Left lobe of liver (tissue), 2 donors: ENCODE results near the gene NAA25. TPM values are rescaled to one million over a fixed set of nuclear protein-coding genes. Genes with fewer than 3 reads are reported as not detected.
"Not testable (repeated sequence)": the region's sequence is repeated elsewhere in the genome, so short reads cannot be mapped to it uniquely, and the experiment has no call there.

ENCODE experiments used
- ATAC-seq: fragments of 200-7000 bp; cut with Tn5 transposase; one replicate; pipeline ENCODE4 v1.9.1; 2020; ENCODE audit warnings: mild to moderate bottlenecking, moderate library complexity
- DNase-seq: peaks from one replicate; pipeline ENCODE4 v3.0.0-alpha.2; 2020; ENCODE audit warnings: low spot score
- total RNA-seq: library from RNA; stranded (reverse); gene quantifications from one replicate; pipeline ENCODE4 v1.2.1, GENCODE V29; 2021
- donor health status: DM: no; HTN: no; CAD: no; lungs with moderate emphysema.
- donor health status: DM: no; HTN: yes; CAD: no.

NAA25 gene
- total RNA-seq, 1 donor from 2014 or later = 7.6 TPM

DNA sequence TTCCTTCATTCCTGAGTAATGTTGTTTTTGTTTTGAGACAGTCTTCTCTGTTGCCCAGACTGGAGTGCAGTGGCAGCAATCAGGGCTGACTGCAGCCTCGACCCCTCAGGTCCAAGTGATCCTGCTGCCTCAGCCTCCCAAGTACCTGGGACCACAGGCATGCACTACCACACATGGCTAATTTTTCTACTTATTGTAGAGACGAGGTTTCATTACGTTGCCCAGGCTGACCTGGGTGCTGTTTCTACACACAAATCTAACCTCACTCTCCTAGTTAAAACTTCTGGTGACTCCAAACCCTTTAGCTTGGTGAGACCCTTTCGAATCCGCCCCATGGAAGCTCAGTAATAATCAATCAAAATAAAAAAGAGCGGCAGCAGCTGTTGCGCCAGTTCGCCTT is 96.9 kb downstream of the NAA25 start:
- no peak for DNase-seq
- ATAC-seq = no peak

DNA sequence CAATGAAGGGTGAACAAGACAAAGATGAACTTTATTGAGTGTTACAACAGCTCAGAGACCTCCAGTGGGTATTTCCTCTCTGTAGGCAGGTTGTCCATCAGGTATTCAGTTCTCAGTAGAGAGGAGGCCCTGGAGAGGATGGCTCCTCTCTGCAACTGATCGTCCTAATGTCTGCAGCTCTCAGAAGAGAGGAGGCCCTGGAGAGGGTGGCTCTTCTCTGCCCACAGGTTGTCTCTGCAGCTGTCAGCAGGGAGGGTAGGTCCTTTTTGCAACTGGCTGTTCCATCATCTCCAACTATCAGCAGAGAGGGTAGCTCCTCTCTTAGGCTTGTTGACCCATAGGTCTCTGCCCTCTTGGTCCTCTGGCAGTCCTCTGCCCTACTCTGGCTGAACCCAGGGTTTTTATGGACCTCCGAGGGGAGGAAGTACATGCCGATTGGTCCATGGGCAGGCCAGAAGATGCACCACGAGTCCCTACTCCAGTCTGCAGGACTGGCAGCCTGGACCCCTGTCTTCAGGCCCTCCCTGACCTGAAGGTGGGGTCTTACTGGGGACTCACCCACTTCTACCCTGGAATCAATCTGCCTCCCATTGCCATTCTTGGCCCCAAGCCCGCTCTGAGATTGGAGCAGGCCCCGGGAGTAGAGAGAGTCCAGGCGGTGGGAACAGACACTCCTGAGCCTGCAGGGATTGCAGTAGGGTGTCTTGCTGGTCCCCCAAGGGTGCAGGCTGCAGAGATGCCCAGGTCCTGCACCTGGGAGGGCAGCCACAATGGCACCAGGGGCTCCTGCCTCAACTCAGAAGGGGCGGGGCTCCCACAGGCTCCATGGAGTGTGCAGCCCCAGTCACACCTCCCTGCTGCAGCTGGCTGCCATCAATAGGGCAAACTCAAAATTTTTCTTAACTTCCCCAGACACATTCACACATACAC is 97.9 kb downstream of the NAA25 start:
- ATAC-seq (no peak), DNase-seq (no peak)

DNA sequence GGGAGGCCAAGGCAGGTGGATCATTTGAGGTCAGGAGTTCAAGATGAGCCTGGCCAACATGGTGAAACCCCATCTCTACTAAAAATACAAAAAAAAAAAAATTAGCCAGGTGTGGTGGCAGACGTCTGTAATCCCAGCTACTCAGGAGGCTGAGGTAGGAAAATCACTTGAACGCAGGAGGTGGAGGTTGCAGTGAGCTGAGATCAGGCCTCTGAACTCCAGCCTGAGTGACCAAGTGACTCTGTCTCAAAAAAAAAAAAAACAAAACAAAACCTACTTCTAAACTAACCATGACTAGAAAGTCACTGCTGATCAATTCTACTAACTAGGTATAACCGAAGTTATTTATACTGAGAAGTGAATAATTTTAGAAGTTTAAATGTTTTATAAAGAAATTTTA is 99.0 kb downstream of the NAA25 start:
- DNase-seq, ATAC-seq: not testable (repeated sequence)

DNA sequence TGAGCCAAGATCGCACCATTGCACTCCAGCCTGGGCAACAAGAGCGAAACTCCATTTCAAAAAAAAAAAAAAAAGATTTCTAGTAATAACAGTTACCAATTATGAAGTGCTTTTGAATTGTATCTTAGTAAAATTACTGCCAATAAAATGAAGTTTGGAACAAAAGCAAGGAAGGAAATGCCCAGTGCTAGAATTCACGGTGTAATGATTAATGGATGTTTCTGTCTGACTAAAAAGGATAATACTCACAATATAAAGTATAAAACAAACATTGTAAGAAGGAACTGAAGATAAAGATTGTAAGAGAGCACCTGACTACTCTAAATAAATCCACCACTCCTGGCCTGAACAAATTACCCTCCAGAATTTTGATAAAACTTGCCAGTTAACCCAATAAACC is 99.7 kb downstream of the NAA25 start:
- ATAC-seq (no peak), DNase-seq (no peak)

DNA sequence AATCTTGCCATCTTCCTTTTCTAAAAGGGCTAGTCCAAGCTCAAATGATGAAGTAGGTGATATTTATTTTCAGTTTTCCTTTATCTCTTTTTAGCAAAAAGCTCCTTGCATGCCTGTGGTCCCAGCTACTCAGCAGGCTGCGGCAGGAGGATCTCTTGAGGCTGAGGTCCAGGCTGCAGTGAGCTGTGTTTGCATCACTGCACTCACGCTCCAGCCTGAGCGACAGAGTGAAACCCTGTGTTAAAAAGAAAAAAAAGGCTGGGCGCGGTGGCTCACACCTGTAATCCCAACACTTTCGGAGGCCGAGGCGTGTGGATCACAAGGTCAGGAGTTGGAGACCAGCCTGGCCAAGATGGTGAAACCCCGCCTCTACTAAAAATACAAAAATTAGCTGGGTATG is 100.6 kb downstream of the NAA25 start:
- ATAC-seq (no peak), DNase-seq (no peak)

DNA sequence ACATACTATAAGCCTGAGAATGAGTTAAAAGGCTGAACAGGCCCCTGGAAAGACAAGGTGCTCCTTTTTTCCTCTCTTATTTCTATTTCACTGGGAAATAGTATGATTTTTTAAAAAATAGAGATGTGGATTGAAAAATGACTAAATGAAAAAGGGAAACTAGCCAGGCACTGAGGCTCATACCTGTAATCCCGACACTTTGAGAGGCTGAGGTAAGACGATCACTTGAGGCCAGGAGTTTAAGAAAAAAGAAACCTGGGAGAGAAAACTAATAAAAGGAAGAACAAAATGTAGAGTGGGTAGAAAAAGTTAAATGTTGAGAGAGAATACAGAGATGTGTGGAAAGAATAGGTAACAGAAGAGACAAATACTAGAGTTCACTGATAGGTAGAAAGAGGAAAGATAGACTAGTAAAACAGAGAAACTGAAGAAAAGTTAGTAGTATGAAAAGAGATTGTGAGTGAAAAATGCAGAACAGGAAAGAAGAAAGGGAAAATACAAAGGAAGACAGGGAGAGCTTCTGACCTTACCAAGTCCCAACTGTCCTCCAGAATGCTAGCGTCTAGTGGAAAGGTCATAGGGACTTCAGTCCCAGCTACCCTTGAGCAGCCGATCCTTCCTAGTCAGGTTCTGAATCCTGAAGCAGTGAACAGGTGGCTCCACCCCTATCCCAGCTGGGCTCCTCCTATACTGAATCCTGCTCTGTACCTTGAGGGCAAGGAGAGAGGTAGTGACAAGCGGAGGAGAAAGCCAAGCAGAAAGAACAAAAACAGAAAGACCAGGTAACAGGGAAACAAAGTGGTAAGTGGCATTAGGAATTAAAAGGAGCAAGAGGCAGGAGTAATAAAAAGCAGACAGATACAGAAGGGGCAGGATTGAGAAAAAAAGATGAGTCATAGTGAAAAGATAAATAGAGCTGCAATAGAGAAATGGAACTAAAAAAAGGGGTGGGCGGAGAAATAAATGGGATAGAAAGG is 102.9 kb downstream of the NAA25 start:
- peak; percentile 82 for ATAC-seq
- no peak for DNase-seq

DNA sequence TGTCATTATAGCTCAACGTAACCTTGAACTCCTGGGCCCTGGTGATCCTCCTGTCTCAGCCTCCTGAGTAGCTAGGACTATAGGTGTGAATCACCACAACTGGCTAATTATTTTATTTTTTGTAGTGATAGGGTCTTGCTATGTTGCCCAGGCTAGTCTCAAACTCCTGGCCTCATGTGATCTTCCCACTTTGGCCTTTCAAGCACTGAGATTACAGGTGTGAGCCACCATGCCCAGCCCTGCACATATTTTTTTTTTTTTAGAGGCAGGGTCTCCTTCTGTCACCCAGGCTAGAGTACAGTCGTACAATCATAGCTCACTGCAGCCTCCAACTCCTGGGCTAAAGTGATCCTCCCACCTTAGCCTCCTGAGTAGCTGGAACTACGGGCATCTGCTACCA is 104.5 kb downstream of the NAA25 start:
- DNase-seq (no peak), ATAC-seq (no peak)

DNA sequence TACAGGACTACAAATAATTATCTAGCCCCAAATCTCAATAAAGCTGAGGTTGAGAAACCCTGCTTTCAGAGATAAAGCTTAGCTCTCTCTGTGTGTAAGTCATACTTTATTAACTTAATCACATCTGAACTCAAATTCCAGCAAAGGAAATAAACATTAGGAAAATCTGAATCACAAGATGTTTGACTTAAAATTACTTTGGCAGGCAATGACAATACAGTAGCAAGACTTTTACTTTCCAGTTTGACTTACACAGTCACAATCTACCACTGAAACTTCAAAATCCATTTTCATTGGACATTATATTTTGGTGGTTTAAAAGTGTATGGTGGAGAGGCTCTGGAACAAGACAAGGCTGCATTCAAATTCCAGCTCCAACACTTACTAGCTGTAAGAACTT is 107.0 kb downstream of the NAA25 start:
- DNase-seq (no peak), ATAC-seq (no peak)

DNA sequence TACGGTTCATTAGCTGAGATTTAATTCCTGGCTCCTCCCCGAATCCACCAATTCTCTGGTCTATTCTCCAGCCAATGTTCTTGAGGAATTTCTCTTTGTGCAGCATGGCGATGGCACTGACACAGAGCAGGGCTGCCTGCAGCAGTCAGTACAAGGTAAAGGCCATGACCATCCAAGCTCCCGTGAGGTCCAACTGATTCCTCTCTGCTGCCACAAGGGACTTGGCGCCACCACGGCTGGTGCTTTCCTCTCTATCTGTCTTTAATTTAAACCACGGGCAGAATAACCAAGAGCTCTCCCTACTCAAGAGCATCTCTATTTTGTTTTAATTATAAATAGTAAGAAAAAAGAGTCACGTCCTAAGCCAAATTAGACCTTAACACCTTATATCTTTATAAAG is 107.8 kb downstream of the NAA25 start:
- DNase-seq = no peak
- ATAC-seq = no peak

DNA sequence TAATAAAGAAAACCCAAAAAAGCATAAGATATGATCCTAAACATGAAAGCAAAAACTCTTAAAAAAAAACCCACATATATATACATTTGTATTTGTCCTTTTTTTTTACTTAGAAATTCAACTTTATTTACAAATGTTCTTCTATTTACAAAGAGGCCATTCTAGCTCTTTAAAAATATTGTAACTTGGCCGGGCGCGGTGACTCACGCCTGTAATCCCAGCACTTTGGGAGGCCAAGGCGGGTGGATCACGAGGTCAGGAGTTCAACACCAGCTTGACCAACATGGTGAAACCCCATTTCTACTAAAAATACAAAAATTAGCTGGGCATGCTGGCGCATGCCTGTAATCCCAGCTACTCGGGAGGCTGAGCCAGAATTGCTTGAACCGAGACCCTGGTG is 109.5 kb downstream of the NAA25 start:
- not testable (repeated sequence) for DNase-seq, ATAC-seq

DNA sequence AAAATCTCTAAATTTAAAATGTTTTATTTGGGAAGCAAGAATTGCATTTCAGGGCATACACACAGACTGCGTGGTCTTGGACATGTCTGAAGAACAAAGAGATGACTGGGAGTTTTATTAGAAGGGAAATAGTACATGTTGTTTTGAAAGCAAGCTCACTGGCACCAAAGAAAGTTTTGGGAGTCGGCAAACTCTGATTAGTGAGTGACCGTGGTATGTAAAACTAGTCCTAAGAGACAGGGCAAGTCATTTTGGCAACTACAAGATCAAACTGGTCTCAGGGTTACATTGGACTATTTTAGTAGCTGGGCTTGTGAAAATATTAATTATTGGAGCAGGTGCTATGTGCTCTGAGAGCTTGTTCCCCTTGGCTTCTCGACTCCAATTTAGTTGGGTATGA is 110.6 kb downstream of the NAA25 start:
- no peak for ATAC-seq

DNA sequence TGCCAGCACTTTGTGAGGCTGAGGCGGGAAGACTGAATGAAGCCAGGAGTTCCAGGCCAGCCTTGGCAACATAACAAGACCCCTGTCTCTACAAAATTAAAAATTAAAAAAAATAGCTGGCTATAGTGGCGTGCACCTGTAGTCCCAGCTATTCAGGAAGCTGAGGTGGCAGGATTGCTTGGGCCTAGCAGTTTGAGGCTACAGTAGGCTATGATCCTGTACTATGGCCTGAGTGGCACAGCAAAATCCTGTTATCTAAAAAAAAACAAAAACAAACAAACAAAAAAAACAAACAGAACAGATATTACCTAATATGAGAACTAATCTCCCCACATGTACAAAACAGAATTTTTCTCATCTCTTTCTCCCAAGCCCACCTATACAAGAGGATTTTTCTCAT is 111.3 kb downstream of the NAA25 start:
- DNase-seq (no peak), ATAC-seq (peak; percentile 57)

More for the DNA sequence above, 110.6 kb downstream of the NAA25 start:
- DNase-seq = no peak

DNA sequence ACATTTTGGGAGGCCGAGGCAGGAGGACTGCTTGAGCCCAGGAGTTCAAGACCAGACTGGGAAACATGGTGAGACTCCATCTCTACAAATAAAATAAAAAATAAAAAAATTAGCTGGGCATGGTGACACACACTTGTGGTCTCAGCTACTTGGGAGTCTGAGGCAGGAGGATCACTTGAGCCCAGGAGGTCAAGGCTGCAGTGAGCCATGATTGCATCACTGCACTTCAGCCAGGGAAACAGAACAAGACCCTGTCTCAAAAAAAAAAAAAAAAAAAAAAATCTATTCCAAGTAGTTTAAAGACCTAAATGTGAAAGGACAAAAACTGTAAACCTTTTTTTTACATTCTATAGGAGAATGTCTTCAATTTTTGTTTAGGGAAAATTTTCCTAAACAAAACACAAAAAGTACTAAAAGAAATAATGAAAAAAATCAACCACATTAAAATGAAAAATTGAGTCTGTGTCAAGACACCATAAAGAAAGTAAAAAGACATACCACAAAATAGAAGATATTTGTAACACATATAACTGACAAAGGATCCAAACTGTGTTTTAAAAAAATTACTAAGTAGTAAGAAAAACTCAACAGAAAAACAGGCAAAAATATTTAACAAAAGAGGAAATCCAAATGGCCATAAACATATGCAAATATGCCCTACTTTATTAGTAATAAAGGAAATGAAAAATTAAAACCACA is 112.7 kb downstream of the NAA25 start:
- ATAC-seq (no peak), DNase-seq (no peak)

DNA sequence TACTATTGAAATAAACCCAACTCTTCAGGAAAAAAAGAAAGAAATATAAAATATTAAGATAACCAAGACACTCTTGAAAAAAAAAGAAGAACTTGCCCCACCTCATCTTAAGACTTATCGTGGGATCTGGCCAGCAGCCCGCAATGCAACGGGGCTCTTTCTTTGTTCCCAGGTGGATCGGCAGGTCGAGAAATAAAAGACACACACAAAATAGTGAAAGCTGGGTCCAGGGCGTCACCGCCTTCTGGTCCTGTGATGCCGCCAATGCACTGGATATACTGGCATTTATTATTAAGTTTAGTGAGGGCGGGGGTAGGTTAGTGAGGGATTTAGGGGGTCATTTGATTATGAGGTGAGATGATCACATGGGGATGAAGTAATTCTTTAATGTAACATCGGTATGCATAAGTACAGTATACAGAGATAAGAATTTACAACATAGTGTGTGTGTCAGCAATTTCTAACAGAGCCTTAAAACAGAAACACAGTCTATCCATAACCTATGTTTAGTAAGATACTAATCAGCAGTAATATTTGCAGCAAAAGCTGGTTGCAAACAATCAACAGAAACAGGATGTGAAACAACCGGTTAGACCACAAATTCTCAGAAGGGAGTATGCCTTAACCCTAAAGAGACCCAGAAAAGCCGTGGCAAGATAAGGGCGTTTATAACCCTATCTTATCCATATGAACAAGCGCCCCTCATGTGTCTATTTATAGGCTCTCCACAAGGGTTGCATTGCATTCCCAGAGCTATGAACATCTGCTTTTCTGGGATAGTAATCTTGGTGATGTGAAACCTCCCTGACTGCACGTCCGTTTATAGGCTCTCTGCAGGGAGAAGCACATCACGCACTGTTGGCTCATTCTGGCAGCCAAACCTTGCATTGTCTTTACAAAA is 114.1 kb downstream of the NAA25 start:
- DNase-seq, ATAC-seq: not testable (repeated sequence)

DNA sequence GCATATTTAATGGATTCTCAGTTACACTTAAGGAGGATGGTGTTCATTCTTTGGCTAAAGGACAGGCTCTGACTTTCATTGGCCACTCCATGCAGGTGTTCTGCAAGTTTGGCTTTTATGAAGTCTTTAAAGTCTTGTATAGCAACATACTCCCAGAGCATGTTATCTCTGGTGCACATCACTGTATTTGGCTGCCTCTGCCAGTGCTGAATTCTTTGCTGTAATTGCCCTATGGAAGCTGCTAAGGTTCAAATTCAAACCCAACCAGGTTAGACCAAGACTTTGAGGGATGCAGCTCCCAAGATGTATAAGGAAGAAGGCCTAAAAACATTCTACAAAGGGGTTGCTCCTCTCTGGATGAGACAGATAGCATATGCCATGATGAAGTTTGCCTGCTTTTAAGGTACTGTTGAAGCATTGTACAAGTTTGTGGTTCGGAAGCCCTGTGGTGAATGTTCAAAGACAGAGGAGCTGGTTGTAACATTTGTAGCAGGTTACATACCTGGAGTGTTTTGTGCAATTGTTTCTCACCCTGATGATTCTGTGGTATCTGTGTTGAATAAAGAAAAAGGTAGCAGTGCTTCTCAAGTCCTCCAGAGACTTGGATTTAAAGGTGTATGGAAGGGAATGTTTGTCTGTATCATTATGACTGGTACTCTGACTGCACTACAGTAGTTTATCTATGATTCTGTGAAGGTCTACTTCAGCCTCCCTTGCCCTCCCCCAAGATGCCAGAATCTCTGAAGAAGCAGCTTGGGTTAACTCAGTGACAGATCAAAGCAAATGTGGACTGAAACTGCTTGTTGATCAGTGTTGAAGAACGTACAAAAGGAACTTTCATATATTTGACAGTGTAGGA is 115.1 kb downstream of the NAA25 start:
- no peak for DNase-seq
- no peak for ATAC-seq

DNA sequence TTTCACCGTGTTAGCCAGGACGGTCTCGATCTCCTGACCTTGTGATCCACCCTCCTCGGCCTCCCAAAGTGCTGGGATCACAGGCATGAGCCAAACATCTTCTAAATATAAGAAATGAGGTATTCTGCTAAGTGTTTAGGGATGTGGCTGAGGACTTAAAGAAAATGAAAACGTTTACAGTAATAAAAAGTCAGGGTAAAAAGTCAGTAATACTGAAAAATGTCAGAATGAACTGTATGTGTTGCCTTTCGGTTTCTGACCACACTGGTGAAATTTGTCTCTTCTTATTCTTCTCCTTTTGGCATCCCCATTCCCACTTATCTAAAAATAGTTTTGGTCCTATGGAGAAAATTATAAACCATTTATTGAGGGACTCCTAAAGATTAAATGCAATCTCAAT is 116.1 kb downstream of the NAA25 start:
- DNase-seq (no peak), ATAC-seq (no peak)

DNA sequence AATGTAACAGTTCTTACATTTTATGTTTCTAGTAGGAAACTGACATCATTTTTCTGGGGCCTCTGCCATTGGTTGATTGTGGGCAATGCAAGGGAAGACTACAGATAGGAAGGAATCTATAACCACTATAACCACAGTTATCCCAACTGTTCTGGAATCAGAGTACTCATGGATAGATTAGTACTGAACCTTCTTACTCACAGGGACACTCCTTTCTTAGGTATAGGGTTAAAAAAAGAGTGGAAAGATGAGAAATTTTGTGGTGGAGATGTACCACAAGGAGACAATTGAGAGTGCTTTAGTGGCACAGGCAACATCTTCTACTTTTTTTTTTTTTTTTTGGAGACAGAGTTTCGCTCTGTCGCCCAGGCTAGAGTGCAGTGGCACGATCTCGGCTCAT is 116.6 kb downstream of the NAA25 start:
- no peak for DNase-seq
- ATAC-seq = no peak

DNA sequence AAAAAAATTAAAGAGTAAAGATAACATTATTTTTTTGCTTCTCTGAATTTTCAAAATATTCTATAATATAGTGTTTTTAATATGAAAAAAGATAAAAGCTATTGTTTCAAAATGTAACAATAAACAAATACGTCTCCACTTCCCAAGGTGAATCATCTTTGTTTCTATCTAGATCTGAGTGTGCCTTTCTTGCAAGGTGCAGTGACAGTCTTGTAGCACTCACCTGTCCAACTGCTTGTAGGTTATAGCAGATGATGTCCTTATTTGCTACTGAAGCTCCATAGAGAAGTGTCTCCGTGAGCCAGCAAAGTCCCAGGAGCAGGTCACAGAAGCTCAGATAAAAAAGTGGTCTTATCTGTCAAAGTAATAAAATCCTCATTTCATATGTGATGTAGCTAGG is 117.0 kb downstream of the NAA25 start:
- no peak for ATAC-seq
- DNase-seq = no peak

DNA sequence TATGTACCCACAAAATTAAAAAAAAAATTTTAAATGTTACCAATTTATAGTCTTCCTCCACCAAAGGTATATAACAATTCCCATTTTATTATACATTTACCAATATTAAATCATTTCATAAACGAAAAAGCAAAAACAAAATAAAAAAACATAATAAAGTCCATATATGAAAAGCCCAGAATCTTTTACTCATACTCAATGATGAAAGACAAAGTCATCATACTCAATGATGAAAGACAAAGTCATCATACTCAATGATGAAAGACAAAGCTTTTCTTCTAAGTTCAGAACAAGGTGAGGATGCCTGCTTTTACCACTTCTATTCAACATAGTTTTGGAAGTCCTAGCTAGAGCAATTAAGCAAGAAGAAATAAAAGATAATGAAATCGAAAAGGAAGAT is 123.8 kb downstream of the NAA25 start:
- ATAC-seq = no peak
- DNase-seq = no peak
